Panc1 (cell line): ENCODE data around the gene CCNG2. TPM values are rescaled to one million over a fixed set of nuclear protein-coding genes. Genes with fewer than 3 reads are reported as not detected.

Experiments used
- ATAC-seq: fragments of 200-7000 bp; cut with Tn5 transposase; 2 replicates; pipeline ENCODE4 v1.9.1; 2020; ENCODE audit warnings: mild to moderate bottlenecking, moderate library complexity
- BruUV-seq: library from RNA; stranded (reverse); fragments of 400-500 nt; replicated peaks from 2 replicates; lab custom pipeline; 2021; lab: Mats Ljungman, UMichigan
- CTCF ChIA-PET: fragments of 300-600 bp; sonication (Branson Sonifier 250); formaldehyde crosslinking; loops from one replicate; lab custom pipeline; 2022; ENCODE audit warnings: antibody characterized with exemption; lab: Charles Lee
- POLR2A ChIA-PET: fragments of 300-600 bp; sonication (Branson Sonifier 250); formaldehyde crosslinking; loops from one replicate; lab custom pipeline; 2022; ENCODE audit warnings: antibody characterized with exemption; lab: Charles Lee
- DNase-seq: peaks from one replicate; pipeline ENCODE4 v3.0.0-alpha.2; 2010; ENCODE audit warnings: low read depth, low spot score
- H3K27ac ChIP-seq: 2 replicates; pipeline ENCODE4 v1.5.1; 2011; ENCODE audit warnings: mild to moderate bottlenecking, low read length, inconsistent platforms
- H3K27me3 ChIP-seq: fragments of 200-500 bp; sonication (Bioruptor generic); 2 replicates; pipeline ENCODE4 v1.6.0; 2014; ENCODE audit warnings: low read length, inconsistent platforms; ENCODE audit not compliant: control insufficient read depth, insufficient read depth
- H3K36me3 ChIP-seq: fragments of 200-500 bp; sonication (Bioruptor generic); 2 replicates; pipeline ENCODE4 v1.5.1; 2014; ENCODE audit warnings: inconsistent platforms, mild to moderate bottlenecking, low read length, moderate library complexity; ENCODE audit not compliant: control insufficient read depth, insufficient read depth
- H3K4me1 ChIP-seq: 2 replicates; pipeline ENCODE4 v1.5.1; 2011; ENCODE audit warnings: inconsistent platforms, mild to moderate bottlenecking, low read length, moderate library complexity; ENCODE audit not compliant: control insufficient read depth, insufficient read depth
- H3K4me3 ChIP-seq, 2 experiments: 2 replicates each; pipeline ENCODE4 v1.5.1; 2011 to 2012; ENCODE audit warnings: low read depth in 2 of 2, low read length in 2 of 2, mild to moderate bottlenecking in 2 of 2, inconsistent platforms in 1 of 2, moderate library complexity in 1 of 2
- H3K9me3 ChIP-seq: fragments of 200-500 bp; sonication (Bioruptor generic); 2 replicates; pipeline ENCODE4 v1.5.1; 2014; ENCODE audit warnings: low read depth, mild to moderate bottlenecking, inconsistent platforms, low read length, moderate library complexity; ENCODE audit not compliant: control insufficient read depth, insufficient read depth
- CTCF ChIP-seq: fragments of 450-650 bp; IDR thresholded peaks from 2 replicates; pipeline ENCODE4 v1.5.1; 2017; ENCODE audit warnings: mild to moderate bottlenecking
- POLR2AphosphoS5 ChIP-seq: IDR thresholded peaks from 2 replicates; pipeline ENCODE4 v1.6.1; 2012; ENCODE audit warnings: mild to moderate bottlenecking, low read depth, low read length, moderate library complexity
- SIN3A ChIP-seq: IDR thresholded peaks from 2 replicates; pipeline ENCODE4 v1.6.1; 2012; ENCODE audit warnings: low read depth, mild to moderate bottlenecking, low read length, moderate library complexity, borderline replicate concordance; ENCODE audit not compliant: insufficient read depth
- TCF7L2 ChIP-seq: IDR thresholded peaks from 2 replicates; pipeline ENCODE4 v1.6.1; 2011; ENCODE audit warnings: mild to moderate bottlenecking, low read depth, low read length, inconsistent platforms
- in situ Hi-C: cut with HindIII; loops from 2 replicates; pipeline ENCODE4 v1.10.0; 2016; ENCODE audit warnings: low sequenced_read_pairs, low pct_unique_long_range_greater_than_20kb
- intact Hi-C: fragments of 100-400 bp; cut with micrococcal nuclease; formaldehyde crosslinking; loops from one replicate; pipeline ENCODE4 v1.10.0; 2022; ENCODE audit not compliant: unreplicated experiment
- total RNA-seq: library from RNA; stranded (reverse); gene quantifications from one replicate; pipeline ENCODE4 v1.2.1, GENCODE V29; 2021; ENCODE audit not compliant: unreplicated experiment
- TF ChIP-seq, protein P1 (sequence below), 2 experiments: IDR thresholded peaks; 2 replicates each; pipeline ENCODE4 v1.6.1; 2011 to 2012; ENCODE audit warnings: low read depth in 2 of 2, control low read depth in 1 of 2, low read length in 1 of 2, mild to moderate bottlenecking in 1 of 2, moderate library complexity in 1 of 2; ENCODE audit not compliant: insufficient read depth in 1 of 2

The CCNG2 gene
- total RNA-seq, 1 experiment from 2014 or later = 18.4 TPM

DNA sequence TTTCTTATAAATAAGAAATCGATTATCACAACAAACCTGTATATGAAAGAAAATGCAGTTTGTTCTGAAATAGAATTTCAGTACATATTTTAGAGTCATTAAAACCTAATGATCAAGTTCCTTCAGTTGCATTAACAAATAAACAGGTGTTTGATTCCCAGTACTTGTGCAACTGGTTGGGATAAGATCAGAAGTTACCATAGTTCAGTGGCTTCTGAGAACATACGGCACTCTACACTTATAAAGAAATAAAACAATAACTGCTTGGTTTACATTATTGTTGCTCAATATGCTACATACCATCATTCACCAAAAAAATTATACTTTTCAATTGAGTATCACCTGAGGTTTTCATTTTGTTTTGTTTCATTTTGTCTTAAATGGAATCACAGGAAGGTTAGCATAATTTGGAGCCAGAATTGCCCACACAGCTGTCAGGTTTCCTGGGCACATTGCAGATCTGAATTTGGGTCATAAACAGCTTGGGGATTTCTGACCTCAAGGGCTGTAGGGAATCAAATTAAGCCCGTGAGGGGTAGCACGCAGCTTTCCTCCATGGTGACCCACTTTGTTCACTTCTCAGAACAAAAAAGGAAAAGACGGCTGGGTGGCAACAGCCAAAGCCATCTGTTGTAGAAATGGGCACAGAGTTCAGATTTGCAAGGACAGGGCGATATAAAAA lies 14.9 kb upstream of the CCNG2 start:
- in situ Hi-C loops (no loop called here), intact Hi-C loops (no loop called here)
- TF ChIP-seq, protein P1, sequence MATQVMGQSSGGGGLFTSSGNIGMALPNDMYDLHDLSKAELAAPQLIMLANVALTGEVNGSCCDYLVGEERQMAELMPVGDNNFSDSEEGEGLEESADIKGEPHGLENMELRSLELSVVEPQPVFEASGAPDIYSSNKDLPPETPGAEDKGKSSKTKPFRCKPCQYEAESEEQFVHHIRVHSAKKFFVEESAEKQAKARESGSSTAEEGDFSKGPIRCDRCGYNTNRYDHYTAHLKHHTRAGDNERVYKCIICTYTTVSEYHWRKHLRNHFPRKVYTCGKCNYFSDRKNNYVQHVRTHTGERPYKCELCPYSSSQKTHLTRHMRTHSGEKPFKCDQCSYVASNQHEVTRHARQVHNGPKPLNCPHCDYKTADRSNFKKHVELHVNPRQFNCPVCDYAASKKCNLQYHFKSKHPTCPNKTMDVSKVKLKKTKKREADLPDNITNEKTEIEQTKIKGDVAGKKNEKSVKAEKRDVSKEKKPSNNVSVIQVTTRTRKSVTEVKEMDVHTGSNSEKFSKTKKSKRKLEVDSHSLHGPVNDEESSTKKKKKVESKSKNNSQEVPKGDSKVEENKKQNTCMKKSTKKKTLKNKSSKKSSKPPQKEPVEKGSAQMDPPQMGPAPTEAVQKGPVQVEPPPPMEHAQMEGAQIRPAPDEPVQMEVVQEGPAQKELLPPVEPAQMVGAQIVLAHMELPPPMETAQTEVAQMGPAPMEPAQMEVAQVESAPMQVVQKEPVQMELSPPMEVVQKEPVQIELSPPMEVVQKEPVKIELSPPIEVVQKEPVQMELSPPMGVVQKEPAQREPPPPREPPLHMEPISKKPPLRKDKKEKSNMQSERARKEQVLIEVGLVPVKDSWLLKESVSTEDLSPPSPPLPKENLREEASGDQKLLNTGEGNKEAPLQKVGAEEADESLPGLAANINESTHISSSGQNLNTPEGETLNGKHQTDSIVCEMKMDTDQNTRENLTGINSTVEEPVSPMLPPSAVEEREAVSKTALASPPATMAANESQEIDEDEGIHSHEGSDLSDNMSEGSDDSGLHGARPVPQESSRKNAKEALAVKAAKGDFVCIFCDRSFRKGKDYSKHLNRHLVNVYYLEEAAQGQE (IDR thresholded peaks at IDR 0.05; ENCODE audit: insufficient read depth in 1 of 2, low read depth in 2 of 2, low read length in 1 of 2) = no peak
- TF ChIP-seq SIN3A (no peak), TCF7L2 (no peak), POLR2AphosphoS5 (no peak), CTCF (no peak)
- no peaks in the 10 kb centered on the region for H3K27me3 ChIP-seq
- BruUV-seq = no TSS peak
- H3K36me3 ChIP-seq = no peaks in the 10 kb centered on the region
- ATAC-seq (no peak), DNase-seq (no peak)
- H3K27ac ChIP-seq = no peak overlapping the region
- POLR2A ChIA-PET = no interaction called here
- no peaks in the 10 kb centered on the region for H3K9me3 ChIP-seq
- peaks cover 4% of the 10 kb centered on the region for H3K4me1 ChIP-seq
- no peak overlapping the region for H3K4me3 ChIP-seq
- CTCF ChIA-PET = no interaction called here

DNA sequence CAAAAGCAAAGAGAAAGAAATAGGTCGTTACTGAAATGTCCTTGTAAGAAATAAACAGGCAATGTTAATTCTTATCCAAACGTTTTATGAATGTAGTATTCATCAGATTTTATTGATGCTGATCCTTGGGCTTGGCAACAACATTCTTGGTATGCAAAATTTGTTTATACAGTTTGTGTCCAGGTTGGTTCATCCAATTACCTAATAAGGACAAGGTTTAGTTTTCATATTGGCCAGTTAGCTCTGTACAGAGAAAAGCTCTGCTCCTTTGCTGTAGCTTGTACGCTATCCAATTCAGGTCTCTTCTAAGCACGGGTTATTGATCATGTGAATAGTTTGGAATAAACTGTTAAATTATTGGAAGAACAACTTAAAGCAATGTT lies 14.4 kb upstream of the CCNG2 start:
- CTCF ChIA-PET = no interaction called here
- intact Hi-C loops (no loop called here), in situ Hi-C loops (no loop called here)
- H3K9me3 ChIP-seq = no peaks in the 10 kb centered on the region
- H3K36me3 ChIP-seq = no peaks in the 10 kb centered on the region
- H3K27me3 ChIP-seq = no peaks in the 10 kb centered on the region
- no peak for DNase-seq
- peaks cover 5% of the 10 kb centered on the region for H3K4me1 ChIP-seq
- ATAC-seq = no peak
- no peak overlapping the region for H3K4me3 ChIP-seq
- TF ChIP-seq CTCF (no peak), TCF7L2 (no peak), POLR2AphosphoS5 (no peak), SIN3A (no peak)
- TF ChIP-seq, protein P1 (IDR thresholded peaks at IDR 0.05; ENCODE audit: insufficient read depth in 1 of 2, low read depth in 2 of 2, low read length in 1 of 2) = no peak
- no TSS peak for BruUV-seq
- no peak overlapping the region for H3K27ac ChIP-seq
- POLR2A ChIA-PET = no interaction called here
